MCF 10A (cell line): Measurements from ENCODE around the gene DBP. TPM values are rescaled to one million over a fixed set of nuclear protein-coding genes. Genes with fewer than 3 reads are reported as not detected.
A peak's percentile ranks its signal among the peaks of the same experiment; 100 is the strongest.

ENCODE experiments used
- BruUV-seq: library from RNA; stranded (reverse); fragments of 400-500 nt; replicated peaks from 2 replicates; lab custom pipeline; 2021; lab: Mats Ljungman, UMichigan
- CTCF ChIA-PET: fragments of 300-600 bp; sonication (Branson Sonifier 250); formaldehyde crosslinking; extraction: SDS; loops from one replicate; lab custom pipeline; 2021; ENCODE audit warnings: antibody characterized with exemption, inconsistent platforms; lab: Yijun Ruan, JAX
- POLR2A ChIA-PET: fragments of 300-600, 350-650 bp; sonication (Branson Sonifier 250); formaldehyde crosslinking; extraction: SDS; loops from one replicate; lab custom pipeline; 2020; ENCODE audit warnings: antibody characterized with exemption, inconsistent platforms; lab: Yijun Ruan, JAX
- DNase-seq: peaks from one replicate; pipeline ENCODE4 v3.0.0-alpha.2; 2018; ENCODE audit not compliant: unreplicated experiment
- H3K27ac Mint-ChIP-seq: one replicate; pipeline ENCODE4 v1.8.0; 2022; ENCODE audit warnings: mild to moderate bottlenecking, low read depth, mixed read lengths; ENCODE audit not compliant: unreplicated experiment
- H3K27me3 Mint-ChIP-seq: one replicate; pipeline ENCODE4 v1.8.0; 2022; ENCODE audit warnings: mixed read lengths; ENCODE audit not compliant: insufficient read depth, unreplicated experiment
- H3K36me3 Mint-ChIP-seq: one replicate; pipeline ENCODE4 v1.8.0; 2022; ENCODE audit warnings: mild to moderate bottlenecking, moderate library complexity, mixed read lengths; ENCODE audit not compliant: insufficient read depth, unreplicated experiment
- H3K4me1 Mint-ChIP-seq: one replicate; pipeline ENCODE4 v1.8.0; 2022; ENCODE audit warnings: mixed read lengths; ENCODE audit not compliant: insufficient read depth, unreplicated experiment
- H3K4me3 Mint-ChIP-seq: one replicate; pipeline ENCODE4 v1.8.0; 2022; ENCODE audit warnings: mild to moderate bottlenecking, moderate library complexity, mixed read lengths; ENCODE audit not compliant: unreplicated experiment
- H3K9me3 Mint-ChIP-seq: one replicate; pipeline ENCODE4 v1.8.0; 2022; ENCODE audit warnings: mixed read lengths; ENCODE audit not compliant: unreplicated experiment
- intact Hi-C: fragments of 100-400 bp; cut with micrococcal nuclease; formaldehyde crosslinking; loops from 2 replicates; pipeline ENCODE4 v1.14.1; 2022
- total RNA-seq: library from RNA; stranded (reverse); gene quantifications from 2 replicates; pipeline ENCODE4 v1.2.3, GENCODE V29; 2022
- TF ChIP-seq, protein P1 (sequence below): fragments of 200-600 bp; IDR thresholded peaks from one replicate; pipeline ENCODE4 v1.8.0; 2022; ENCODE audit warnings: antibody characterized with exemption, mild to moderate bottlenecking; ENCODE audit not compliant: unreplicated experiment

The DBP gene
- total RNA-seq, 1 experiment from 2014 or later = 0.56 TPM

DNA sequence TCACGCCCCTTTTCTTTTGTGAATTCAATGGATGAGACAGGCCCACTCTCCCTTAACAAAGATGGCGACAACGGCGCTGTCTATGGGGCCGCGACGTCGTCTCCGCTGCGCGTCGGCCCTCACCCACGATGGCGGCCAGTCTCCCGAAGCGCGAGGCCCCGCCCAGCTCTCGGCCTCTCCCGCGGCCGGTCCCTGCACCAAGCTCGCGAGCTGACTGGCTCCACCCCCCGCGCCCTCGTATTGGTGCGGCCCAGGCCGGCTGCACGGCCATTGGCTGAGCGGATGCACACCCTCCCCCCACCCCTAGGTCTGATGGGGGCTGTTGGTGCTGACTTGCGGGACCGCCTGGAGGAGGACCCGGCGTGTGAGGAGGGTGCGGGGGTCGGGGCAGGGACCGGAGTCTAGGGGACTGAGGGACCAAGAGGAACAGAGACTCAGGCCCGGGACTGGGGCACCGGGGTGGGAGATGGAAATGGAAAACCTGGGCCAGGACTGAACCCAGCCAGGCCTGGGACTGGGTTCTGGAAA lies 13.0 kb downstream of the DBP start:
- peak; percentile 95 for DNase-seq
- Mint-ChIP-seq H3K36me3 (peaks cover 23% of the 10 kb centered on the region), H3K4me3 (peak overlapping the region; percentile 71), H3K9me3 (no peaks in the 10 kb centered on the region), H3K27ac (peak overlapping the region; percentile 78), H3K27me3 (no peaks in the 10 kb centered on the region), H3K4me1 (peaks cover 34% of the 10 kb centered on the region)
- BruUV-seq = no TSS peak
- TF ChIP-seq, protein P1, sequence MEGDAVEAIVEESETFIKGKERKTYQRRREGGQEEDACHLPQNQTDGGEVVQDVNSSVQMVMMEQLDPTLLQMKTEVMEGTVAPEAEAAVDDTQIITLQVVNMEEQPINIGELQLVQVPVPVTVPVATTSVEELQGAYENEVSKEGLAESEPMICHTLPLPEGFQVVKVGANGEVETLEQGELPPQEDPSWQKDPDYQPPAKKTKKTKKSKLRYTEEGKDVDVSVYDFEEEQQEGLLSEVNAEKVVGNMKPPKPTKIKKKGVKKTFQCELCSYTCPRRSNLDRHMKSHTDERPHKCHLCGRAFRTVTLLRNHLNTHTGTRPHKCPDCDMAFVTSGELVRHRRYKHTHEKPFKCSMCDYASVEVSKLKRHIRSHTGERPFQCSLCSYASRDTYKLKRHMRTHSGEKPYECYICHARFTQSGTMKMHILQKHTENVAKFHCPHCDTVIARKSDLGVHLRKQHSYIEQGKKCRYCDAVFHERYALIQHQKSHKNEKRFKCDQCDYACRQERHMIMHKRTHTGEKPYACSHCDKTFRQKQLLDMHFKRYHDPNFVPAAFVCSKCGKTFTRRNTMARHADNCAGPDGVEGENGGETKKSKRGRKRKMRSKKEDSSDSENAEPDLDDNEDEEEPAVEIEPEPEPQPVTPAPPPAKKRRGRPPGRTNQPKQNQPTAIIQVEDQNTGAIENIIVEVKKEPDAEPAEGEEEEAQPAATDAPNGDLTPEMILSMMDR = no peak
- CTCF ChIA-PET = no interaction called here
- POLR2A ChIA-PET = interaction anchor here (0.5 to 2.3 kb wide), 5 partner anchors 10 to 663 kb away, joined by 3 to 21 read pairs (median 3); partner anchors contain the start of gene CA11
- intact Hi-C loops = no loop called here

DNA sequence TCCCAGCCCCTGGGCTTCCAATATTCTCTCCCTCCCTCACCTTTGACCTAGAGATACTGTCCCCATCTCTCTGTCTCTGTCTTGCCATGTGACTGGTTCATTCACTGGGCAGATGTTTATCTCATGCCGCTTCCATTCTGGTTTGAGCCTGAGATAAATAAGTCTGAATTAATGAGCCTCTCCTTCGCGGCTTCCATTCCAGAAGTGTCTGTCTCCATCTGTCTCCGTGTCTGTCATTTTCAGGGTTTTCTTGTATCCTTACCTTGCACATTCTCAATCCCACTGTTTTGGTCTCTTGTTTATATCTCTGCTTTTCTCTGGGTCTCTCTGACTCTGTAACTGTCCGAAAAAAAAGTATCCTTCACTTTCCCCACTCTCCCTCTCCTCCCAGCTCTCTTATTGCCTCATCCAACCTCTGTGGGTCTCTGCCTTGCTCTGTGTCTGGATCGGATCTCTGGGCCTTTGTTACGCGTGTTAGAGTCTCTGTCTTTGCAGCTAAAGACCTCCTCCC lies 13.6 kb downstream of the DBP start:
- POLR2A ChIA-PET = interaction anchor here (0.5 to 2.3 kb wide), 3 partner anchors 10 to 662 kb away, joined by 3 to 21 read pairs (median 3); partner anchors contain the start of gene CA11
- TF ChIP-seq, protein P1 = no peak
- peak overlapping the region; percentile 71 for H3K4me3 Mint-ChIP-seq
- intact Hi-C loops = no loop called here
- peaks cover 34% of the 10 kb centered on the region for H3K4me1 Mint-ChIP-seq
- H3K9me3 Mint-ChIP-seq = no peaks in the 10 kb centered on the region
- H3K27ac Mint-ChIP-seq = peak overlapping the region; percentile 78
- H3K36me3 Mint-ChIP-seq = peaks cover 25% of the 10 kb centered on the region
- no peaks in the 10 kb centered on the region for H3K27me3 Mint-ChIP-seq
- BruUV-seq = no TSS peak
- CTCF ChIA-PET = no interaction called here
- DNase-seq = no peak

- BruUV-seq = TSS peak; percentile 75
- TF ChIP-seq, protein P1 = no peak
- ChIA-PET CTCF (interaction anchor here (0.7 to 1.2 kb wide), 4 partner anchors 13 to 1229 kb away, joined by 3 to 4 read pairs (median 4); no protein-coding TSS in a partner anchor), POLR2A (interaction anchor here (0.6 to 7.2 kb wide), 32 partner anchors 8 to 1363 kb away, joined by 3 to 108 read pairs (median 4); partner anchors contain the start of genes CA11, CARD8, CCDC9 and DBP)
- Mint-ChIP-seq H3K4me3 (peak overlapping the region; percentile 87), H3K27ac (peak overlapping the region; percentile 96), H3K36me3 (peaks cover 62% of the 10 kb centered on the region), H3K4me1 (peaks cover 49% of the 10 kb centered on the region), H3K9me3 (no peaks in the 10 kb centered on the region), H3K27me3 (no peaks in the 10 kb centered on the region)
- intact Hi-C loops = loop anchor here (2.0 kb wide), 1 partner anchor 15 kb away; no protein-coding TSS in a partner anchor
- DNase-seq = peak; percentile 26
These were observed 17.2 kb downstream of the DBP start for GRCh38 chr19:48619692-48620585.
